Measurements from ENCODE around the gene PLCG1.

DNA sequence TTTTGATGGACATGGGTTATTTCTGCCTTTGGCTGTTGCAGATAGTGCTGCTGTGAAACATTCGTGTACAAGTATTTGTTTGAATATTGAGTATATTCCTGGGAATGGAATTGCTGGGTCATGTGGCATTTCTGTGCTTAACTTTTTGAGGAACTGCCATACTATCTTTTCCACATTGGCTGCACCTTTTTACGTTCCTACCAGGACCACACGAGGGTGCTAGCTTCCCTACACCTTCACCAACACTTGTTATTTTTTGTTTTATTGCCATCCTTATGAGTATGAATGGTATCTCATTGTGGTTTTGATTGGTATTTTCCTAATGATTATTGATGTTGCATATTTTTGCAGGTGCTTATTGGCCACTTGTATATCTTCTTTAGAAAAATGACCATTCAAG is 47.8 kb upstream of the PLCG1 start:
- TF ChIP-seq SIN3A (IDR thresholded peaks at IDR 0.05; ENCODE audit: borderline replicate concordance, insufficient read depth, low read length), result no peak
- no peak for TF ChIP-seq POLR2AphosphoS5 (IDR thresholded peaks at IDR 0.05; ENCODE audit: low read depth, low read length)
